ENCODE results near the gene ARL10.
"Not testable (repeated sequence)": the region's sequence is repeated elsewhere in the genome, so short reads cannot be mapped to it uniquely, and the experiment has no call there.

The ARL10 gene

DNA sequence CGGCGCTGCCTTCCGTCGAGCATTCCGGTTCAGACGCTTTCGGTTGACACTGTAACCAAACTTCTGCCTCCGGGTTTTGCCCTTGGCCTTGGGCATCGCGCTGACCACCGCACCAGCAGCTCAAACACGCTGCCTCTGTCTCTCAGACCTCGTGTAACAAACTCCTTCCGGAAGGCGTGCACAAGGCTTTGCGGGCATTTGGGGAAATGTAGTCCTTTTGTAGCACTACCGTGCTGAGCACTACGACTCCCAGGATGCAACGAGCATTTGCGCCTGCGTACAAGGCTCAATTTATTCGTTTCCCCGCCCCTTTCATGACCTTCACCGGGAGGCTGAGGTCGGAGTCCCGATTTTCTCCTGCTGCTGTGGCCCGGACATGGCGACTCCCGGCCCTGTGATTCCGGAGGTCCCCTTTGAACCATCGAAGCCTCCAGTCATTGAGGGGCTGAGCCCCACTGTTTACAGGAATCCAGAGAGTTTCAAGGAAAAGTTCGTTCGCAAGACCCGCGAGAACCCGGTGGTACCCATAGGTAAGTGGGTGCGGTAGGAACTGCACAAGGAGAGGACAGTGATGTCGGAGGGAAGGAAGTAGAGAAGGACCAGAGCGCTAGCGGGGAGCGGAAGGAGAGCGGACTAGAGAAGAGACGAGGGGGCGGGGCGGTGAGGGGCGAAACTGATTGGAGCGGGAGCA, 23.3 kb downstream of the ARL10 start, which contains the start of the genes HIGD2A and NOP16:
TSS of gene HIGD2A (plus strand) at position 308 of the 691 bp plus-strand sequence. CDS start at position 377, 69 bp downstream.
TSS of gene NOP16 (minus strand) at position 155 of the 691 bp plus-strand sequence. CDS start at position 96, 59 bp downstream.
- DNase-seq, result peak; percentile 91 to 100 (median 97)

DNA sequence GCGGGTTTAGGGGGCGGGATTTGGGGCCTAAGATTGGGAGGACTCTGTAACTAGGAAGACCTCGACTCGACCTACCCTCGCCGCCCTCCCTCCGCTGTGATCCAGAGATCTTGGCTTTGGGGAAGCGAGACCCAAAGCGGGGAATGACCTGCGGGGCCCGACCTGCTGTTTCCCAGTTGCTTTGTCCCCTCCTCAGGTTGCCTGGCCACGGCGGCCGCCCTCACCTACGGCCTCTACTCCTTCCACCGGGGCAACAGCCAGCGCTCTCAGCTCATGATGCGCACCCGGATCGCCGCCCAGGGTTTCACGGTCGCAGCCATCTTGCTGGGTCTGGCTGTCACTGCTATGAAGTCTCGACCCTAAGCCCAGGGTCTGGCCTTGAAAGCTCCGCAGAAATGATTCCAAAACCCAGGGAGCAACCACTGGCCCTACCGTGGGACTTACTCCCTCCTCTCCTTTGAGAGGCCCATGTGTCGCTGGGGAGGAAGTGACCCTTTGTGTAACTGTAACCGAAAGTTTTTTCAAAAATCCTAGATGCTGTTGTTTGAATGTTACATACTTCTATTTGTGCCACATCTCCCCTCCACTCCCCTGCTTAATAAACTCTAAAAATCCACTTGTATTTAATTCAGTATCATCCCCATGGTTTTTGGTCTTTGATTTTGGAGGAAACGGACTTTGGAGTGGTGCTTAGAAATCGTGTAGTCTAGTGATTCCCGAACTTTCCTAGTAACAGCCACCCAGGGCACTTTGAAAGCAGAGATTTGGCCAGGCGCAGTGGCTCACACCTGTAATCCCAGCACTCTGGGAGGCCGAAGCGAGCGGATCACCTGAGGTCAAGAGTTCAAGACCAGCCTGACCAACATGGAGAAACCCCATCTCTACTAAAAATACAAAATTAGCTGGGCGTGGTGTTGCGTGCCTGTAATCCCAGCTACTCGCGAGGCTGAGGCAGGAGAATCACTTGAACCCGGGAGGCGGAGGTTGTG, 24.1 kb downstream of the ARL10 start:
- no peak for DNase-seq

DNA sequence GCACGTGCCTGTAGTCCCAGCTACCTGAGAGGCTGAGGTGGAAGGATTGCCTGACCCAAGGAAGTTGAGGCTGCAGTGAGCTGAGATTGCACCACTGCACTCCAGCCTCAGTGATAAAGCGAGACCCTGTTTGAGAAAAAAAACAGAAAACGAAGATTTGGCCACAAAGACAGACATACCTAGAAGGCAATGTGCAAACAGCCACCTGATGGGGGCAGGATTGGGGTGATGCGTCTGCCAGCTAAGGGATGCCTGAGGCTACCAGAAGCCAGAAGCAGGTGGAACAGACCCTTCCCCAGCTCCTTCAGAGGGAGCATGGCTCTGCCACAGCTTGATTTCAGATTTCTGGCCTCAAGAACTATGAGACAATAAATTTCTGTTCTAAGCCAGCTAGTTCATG, 26.2 kb downstream of the ARL10 start:
- DNase-seq, result no peak

- DNase-seq, result no peak
Measured at GRCh38 chr5:176391999-176392398, 26.7 kb downstream of the ARL10 start.

DNA sequence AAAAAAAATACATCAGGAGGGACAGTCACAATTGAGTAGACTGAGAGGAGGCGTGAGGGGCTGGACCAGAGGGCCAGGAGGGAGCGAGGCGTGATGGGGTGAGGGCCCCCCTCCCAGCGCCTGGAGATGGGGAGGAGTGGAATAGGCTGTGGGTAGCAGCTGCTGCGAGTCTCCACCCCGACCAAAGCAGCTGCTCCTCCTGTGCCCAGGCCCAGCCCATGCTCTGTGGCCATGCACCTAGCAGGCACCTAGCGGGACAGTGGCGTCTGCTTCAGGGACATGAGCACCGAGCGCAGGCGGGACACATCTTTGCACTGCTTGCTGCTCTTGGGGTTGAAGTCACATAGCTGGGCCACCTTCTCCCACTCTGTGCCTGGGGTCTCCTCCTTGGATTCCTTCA, 27.2 kb downstream of the ARL10 start:
- DNase-seq, result no peak

GRCh38 chr5:176394096-176394495, 28.8 kb downstream of the ARL10 start:
- DNase-seq, result no peak

- no peak for DNase-seq
Measured at GRCh38 chr5:176394881-176395675, 29.8 kb downstream of the ARL10 start.

DNA sequence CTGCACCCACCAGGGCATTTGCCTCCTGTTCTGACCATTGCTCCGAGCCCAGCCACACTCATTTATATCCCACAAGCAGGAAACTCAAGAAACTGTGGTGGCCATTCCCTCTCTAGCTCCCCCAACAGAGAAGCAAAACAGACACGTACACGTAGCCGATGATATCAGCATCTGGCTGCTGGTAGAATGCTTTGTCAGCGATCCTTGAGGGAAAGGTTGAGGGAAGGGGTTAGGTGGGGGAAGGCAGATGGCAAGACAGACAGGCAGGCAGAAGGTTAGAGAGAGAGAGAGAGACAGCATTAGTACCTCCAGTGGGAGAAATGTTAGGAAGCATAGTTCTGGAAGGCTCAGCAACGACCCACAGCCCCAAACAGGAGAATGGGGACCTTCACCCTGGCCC, 31.0 kb downstream of the ARL10 start:
- no peak for DNase-seq

DNA sequence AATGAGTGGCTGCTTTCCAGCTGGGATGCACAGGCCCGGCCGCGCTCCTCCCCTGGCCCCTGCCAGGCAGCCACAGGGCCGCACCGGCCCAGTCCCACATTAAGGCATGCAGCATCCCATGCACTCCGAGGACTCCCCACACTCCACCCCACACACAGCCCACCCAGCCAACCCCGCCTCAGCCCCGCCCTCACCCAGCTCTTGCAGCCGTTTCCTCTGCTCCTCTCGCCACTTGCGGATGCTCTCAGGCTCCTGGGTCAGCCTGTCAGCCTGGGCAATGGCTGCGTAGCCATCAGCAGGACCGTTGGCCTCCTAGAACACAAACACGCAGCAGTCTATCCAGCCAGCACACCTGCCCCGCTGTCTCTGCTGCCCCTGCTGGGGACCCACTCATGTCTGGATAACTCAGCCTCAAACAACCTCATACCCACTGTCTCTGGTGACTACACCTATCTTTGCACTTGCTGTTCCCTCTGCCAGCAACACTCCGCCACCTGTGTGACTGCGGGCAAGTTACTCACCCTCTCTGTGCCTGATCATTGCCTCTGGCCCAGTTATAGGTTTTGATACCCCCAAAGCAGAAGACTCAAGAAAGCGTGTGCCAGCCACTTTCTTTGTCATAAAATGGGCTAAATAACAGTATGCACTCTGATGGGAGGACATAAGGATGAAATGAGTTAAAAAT, 32.6 kb downstream of the ARL10 start:
- DNase-seq, result no peak

- no peak for DNase-seq
Measured at GRCh38 chr5:176400382-176401156, 35.3 kb downstream of the ARL10 start.

DNA sequence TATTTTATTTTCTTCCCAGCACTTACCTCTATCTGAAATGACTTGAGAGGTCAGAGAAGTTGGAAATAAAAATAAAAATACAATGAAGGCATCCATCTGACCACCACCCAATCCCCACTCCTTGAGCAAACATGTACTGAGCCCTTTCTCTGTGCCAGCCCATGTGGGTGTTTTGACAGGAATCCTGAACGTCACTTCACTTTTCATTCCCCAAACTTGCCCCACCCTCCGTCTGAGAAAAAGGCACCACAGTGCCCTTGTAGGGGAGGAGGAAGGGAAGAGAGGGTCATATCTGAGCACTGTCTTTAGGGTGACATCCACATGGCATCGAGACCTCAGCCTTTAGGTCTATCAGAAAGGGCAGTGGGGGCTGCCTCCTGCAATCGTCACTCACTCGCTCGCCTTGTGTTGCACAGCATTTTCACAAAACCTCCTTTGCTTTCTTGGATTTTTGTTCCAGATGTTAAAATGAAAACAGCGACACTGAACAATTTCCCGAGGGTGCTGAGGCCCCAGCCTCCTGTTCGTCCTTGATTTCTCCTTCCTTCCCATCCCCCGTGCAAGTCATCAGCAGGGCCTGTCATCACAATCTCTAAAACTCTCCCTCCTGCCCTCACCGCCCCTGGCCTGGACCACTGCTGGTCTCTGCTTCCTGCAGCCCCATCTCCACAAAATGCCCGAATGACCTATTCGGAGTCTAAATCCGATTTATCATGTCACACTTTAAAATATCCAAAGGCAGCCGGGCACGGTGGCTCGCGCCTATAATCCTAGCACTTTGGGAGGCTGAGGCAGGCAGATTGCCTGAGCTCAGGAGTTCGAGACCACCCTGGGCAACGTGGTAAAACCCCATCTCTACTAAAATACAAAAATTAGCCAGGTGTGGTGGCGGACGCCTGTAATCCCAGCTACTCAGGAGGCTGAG, 36.3 kb downstream of the ARL10 start:
- DNase-seq, result no peak

DNA sequence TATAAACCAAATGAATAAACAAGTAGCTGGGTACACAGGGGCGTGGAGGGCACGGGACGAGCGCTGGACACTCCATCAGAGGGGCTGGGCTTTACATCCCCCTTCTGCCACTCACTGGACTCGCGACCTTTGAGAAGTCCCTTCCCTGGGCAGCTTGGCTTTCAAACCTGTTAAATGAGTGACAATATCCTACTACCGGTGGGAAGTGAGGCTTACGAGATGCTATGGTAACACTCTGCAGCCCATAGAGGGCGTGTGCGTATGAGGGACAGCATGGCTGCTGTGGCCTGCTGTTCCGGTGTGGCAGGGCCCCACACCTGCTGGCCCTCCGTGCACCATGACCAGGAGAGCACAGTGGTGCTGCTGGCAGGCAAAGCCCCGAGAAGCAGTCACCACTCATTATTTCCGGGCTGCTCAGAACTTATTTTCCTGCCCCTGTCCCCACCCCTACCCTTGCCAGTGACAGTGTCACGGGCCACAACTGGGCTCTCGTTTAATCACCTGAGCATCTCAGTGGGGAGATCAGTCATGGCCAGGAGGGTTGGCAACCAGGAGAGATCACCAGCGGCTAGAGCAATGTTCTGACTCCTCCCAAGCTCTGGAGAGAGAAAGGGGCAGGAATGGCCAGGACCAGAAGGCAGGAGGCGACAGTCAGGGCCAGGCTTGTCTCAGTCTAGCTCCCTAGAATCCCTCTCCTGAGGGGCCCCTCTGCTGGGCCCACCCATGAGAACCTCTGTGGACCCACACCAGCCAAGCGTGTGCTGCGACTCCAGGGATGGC, 40.6 kb downstream of the ARL10 start:
- no peak for DNase-seq

GRCh38 chr5:176406436-176407052, 41.3 kb downstream of the ARL10 start:
- DNase-seq, result no peak

DNA sequence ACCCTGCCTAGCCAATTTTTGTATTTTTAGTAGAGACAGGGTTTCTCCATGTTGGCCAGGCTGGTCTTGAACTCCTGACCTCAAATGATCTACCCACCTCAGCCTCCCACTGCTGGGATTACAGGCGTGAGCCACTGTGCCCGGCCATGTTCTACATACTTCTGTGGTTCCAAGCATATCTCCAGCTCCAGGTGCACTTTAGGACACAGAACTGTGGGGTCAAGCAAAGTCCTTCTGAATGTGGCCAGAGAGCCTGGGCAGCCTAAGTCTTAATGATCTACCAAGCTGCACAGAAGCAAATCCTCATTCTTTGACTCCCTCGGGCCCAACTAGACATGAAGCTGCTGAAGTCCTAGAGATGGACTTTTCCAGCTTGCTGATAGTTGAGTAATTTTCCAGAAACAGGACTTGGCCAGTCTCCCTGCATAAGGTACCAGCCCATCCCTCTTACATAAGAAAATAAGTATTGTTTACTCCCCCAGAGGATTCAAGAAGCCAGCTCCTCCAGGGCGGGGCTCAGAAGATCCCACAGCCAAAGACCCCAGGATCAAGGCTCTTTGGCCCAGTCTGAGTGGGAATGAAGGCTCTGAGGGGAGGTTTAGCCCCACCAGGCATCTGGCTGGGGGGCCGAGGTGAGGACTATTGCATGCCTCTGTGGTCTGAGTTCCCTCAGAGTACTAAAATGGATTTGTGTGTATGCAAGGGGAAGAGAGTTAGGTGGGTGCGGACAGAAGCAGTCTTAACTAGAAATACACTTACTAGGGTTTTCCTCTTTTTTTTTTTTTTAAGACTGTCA, 42.4 kb downstream of the ARL10 start:
- no peak for DNase-seq

- DNase-seq, result not testable (repeated sequence)
Measured at GRCh38 chr5:176408252-176408573, 42.9 kb downstream of the ARL10 start.

DNA sequence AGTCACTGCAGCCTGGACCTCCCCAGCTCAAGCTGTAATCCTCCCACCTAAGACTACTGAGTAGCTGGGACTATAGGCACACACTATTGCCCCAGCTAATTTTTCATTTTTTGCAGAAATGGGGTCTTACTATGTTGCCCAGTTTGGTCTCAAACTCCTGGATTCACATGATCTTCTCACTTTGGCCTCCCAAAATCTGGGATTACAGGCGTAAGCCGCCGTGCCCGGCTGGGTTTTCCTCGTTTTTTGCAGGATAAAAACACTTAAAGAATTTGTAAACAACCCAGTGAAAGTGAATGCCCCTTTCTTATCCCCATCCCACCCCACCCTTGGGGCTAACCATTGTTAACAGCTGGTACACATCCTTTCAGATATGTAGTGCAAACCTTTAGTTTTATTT, 43.3 kb downstream of the ARL10 start:
- no peak for DNase-seq

- no peak for DNase-seq
Measured at GRCh38 chr5:176409765-176410164, 44.5 kb downstream of the ARL10 start.

Measured in hypothalamus (tissue), 51 donors.